Esophagus squamous epithelium (tissue), 5 donors: ENCODE results near the gene SYDE2. TPM values are rescaled to one million over a fixed set of nuclear protein-coding genes. Genes with fewer than 3 reads are reported as not detected.

Experiments
- DNase-seq: peaks from one replicate; lab custom pipeline; 2025; lab: John Stamatoyannopoulos, UW
- H3K27ac ChIP-seq, 4 donors: fragments of 200-600 bp; sonication (generic); one replicate each; pipeline ENCODE4 v1.5.1; 2016 to 2019; ENCODE audit warnings: mild to moderate bottlenecking in 1 of 4
- H3K27me3 ChIP-seq, 4 donors: fragments of 200-600 bp; sonication (generic); 1 replicate in 3 of 4; 2 replicates in 1 of 4; pipeline versions ENCODE4 v1.5.1 to v1.6.0; 2017 to 2021; ENCODE audit warnings: antibody characterized with exemption in 1 of 4
- H3K36me3 ChIP-seq, 3 donors: fragments of 200-600 bp; sonication (generic); one replicate each; pipeline ENCODE4 v1.5.1; 2016 to 2019
- H3K4me1 ChIP-seq, 3 donors: fragments of 200-600 bp; sonication (generic); one replicate each; pipeline ENCODE4 v1.5.1; 2017 to 2019
- H3K4me3 ChIP-seq, 4 donors: fragments of 200-600 bp; sonication (generic); 1 replicate in 3 of 4; 2 replicates in 1 of 4; pipeline ENCODE4 v1.5.1; 2016 to 2019; ENCODE audit warnings: mild to moderate bottlenecking in 2 of 4, moderate library complexity in 1 of 4
- H3K9me3 ChIP-seq, 3 donors: fragments of 200-600 bp; sonication (generic); one replicate each; pipeline ENCODE4 v1.5.1; 2016 to 2019
- POLR2A ChIP-seq, 4 donors: fragments of 450-650 bp; IDR thresholded peaks; one replicate each; pipeline ENCODE4 v1.6.1; 2017; ENCODE audit warnings: antibody characterized with exemption in 4 of 4, mild to moderate bottlenecking in 4 of 4, moderate library complexity in 3 of 4
- WGBS, 2 donors: methylation state at CpG; one replicate each; pipeline ENCODE4 v1.1.5; 2018; 5-methylcytosine and 5-hydroxymethylcytosine counted together
- intact Hi-C: fragments of 100-400 bp; cut with DNase I; formaldehyde crosslinking; loops from one replicate; pipeline ENCODE4 v1.15.0; 2022
- total RNA-seq, 4 donors: library from RNA; depleted of rRNA; stranded (reverse); fragments of >200 nt; gene quantifications; one replicate each; pipeline ENCODE4 v1.1.0, GENCODE V29; 2016
- TF ChIP-seq, protein P1 (sequence below), 6 experiments: fragments of 450-650 bp in 4 of 6; fragments of 200-600 bp in 2 of 6; sonication (generic) in 2 of 6; IDR thresholded peaks; one replicate each; pipeline ENCODE4 v1.5.1; 2016 to 2019; ENCODE audit warnings: antibody characterized with exemption in 6 of 6, mild to moderate bottlenecking in 4 of 6, moderate library complexity in 4 of 6
- donor health status: DM: yes; HTN: yes; CAD: no.

SYDE2 gene
- total RNA-seq, 4 donors from 2014 or later: 2.8 to 10.9 (median 4.4) TPM

DNA sequence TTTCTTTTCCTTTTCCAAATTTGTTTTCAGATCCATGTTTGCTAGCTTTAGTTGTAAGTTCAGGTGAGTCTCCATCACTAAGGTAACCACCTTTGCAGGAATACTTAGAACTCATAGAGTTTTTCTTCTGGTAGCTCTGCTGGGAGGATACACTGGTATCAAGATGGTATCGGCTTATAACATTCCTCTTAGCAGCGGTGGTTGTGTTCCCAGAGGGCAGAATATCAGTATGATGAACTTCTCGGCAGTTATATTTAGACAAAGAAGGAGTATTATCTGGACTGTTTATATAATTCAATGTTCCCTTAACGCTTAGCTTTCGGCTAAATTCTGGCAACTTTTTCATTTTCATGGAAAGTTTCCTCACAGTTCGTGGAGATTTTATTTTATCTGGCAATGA is 18.1 kb downstream of the SYDE2 start:
- H3K4me1 ChIP-seq: no peaks in the 10 kb centered on the region
- TF ChIP-seq POLR2A (IDR thresholded peaks at IDR 0.05): no peak
- peaks cover 0 to 18% (median 0%) of the 10 kb centered on the region in 3 donors for H3K36me3 ChIP-seq
- H3K27me3 ChIP-seq: no peaks in the 10 kb centered on the region
- H3K9me3 ChIP-seq: no peaks in the 10 kb centered on the region
- intact Hi-C loops: no loop called here
- WGBS, 2 donors: 53 to 78% methylated on average over 6 of the region's 6 CpGs
- DNase-seq: no peak
- peak overlapping the region in 1 of 4 donors; percentile 13 for H3K27ac ChIP-seq
- no peak overlapping the region for H3K4me3 ChIP-seq

DNA sequence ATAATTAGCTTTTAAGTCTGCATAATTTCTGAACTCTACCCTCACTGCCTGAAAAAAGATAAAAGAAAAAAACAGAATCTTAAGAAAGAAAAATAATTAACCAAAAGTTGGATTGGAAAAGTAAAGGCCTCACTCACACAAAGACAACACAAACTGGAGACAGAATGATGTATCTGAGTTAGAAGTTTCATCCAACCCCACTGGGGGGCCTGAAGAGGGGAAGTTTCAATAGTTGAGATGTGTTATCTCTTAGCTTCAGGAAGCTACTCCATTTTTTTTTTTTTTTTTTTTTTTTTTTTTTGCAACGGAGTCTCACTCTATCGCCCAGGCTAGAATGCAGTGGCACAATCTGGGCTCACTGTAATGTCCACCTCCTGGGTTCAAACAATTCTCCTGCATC is 19.9 kb downstream of the SYDE2 start:
- no peaks in the 10 kb centered on the region for H3K27me3 ChIP-seq
- no peak overlapping the region for H3K27ac ChIP-seq
- intact Hi-C loops: no loop called here
- peaks cover 0 to 23% (median 0%) of the 10 kb centered on the region in 3 donors for H3K36me3 ChIP-seq
- 74 to 88% methylated on average over 2 of the region's 2 CpGs for WGBS, 2 donors
- no peak overlapping the region for H3K4me3 ChIP-seq
- no peak for DNase-seq
- TF ChIP-seq, protein P1, sequence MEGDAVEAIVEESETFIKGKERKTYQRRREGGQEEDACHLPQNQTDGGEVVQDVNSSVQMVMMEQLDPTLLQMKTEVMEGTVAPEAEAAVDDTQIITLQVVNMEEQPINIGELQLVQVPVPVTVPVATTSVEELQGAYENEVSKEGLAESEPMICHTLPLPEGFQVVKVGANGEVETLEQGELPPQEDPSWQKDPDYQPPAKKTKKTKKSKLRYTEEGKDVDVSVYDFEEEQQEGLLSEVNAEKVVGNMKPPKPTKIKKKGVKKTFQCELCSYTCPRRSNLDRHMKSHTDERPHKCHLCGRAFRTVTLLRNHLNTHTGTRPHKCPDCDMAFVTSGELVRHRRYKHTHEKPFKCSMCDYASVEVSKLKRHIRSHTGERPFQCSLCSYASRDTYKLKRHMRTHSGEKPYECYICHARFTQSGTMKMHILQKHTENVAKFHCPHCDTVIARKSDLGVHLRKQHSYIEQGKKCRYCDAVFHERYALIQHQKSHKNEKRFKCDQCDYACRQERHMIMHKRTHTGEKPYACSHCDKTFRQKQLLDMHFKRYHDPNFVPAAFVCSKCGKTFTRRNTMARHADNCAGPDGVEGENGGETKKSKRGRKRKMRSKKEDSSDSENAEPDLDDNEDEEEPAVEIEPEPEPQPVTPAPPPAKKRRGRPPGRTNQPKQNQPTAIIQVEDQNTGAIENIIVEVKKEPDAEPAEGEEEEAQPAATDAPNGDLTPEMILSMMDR (IDR thresholded peaks at IDR 0.05): no peak
- TF ChIP-seq POLR2A (IDR thresholded peaks at IDR 0.05): no peak
- H3K4me1 ChIP-seq: no peaks in the 10 kb centered on the region
- H3K9me3 ChIP-seq: no peaks in the 10 kb centered on the region

DNA sequence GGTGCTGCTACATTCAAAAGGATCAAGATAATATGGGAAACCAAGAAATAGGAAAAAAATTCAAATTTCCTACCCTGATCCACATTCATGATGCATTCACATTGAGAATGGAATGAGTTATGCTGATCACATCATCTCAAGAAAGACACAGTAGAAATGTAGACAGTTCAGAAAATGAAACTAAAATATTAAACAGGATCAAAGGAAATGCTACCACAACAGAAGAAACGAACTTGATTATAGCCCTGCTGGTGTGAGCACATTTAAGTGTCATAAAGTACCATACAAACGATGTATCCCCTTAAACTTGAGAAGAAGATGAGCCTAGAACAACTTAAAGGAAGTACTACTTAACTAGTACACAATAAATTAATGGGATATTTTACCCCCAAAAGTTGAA is 21.3 kb downstream of the SYDE2 start:
- intact Hi-C loops: no loop called here
- Histone ChIP-seq H3K4me3 (no peak overlapping the region), H3K27ac (no peak overlapping the region), H3K27me3 (no peaks in the 10 kb centered on the region), H3K4me1 (no peaks in the 10 kb centered on the region), H3K36me3 (peaks cover 0 to 23% (median 0%) of the 10 kb centered on the region in 3 donors), H3K9me3 (no peaks in the 10 kb centered on the region)
- WGBS, 2 donors: 20 to 36% methylated on average over 2 of the region's 2 CpGs
- DNase-seq: no peak
- TF ChIP-seq, protein P1 (IDR thresholded peaks at IDR 0.05): no peak
- no peak for TF ChIP-seq POLR2A (IDR thresholded peaks at IDR 0.05)

DNA sequence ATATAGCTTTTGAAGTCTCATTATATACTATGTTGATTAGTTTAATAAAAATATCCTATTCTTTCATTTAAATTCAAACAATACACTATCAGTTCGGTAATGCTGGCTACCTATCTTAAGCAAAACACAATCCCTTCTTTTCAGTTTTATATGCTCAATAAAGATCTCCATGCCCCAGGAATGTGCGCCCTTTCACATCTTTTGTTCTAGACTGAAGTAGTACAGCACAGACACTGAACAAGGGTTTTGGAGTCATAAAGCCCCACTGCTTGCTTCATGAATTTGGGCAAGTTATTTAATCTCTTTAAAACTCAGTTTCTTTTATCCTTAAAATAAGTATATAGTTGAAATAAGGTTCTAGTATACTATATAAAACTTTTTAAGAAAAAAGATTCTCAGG is 22.4 kb downstream of the SYDE2 start:
- no peak overlapping the region for H3K4me3 ChIP-seq
- intact Hi-C loops: no loop called here
- DNase-seq: no peak
- peaks cover 0 to 23% (median 0%) of the 10 kb centered on the region in 3 donors for H3K36me3 ChIP-seq
- no peaks in the 10 kb centered on the region for H3K9me3 ChIP-seq
- H3K27me3 ChIP-seq: no peaks in the 10 kb centered on the region
- no peak overlapping the region for H3K27ac ChIP-seq
- TF ChIP-seq, protein P1 (IDR thresholded peaks at IDR 0.05): no peak
- TF ChIP-seq POLR2A (IDR thresholded peaks at IDR 0.05): no peak
- 87 to 89% methylated on average over 2 of the region's 2 CpGs for WGBS, 2 donors
- H3K4me1 ChIP-seq: no peaks in the 10 kb centered on the region

DNA sequence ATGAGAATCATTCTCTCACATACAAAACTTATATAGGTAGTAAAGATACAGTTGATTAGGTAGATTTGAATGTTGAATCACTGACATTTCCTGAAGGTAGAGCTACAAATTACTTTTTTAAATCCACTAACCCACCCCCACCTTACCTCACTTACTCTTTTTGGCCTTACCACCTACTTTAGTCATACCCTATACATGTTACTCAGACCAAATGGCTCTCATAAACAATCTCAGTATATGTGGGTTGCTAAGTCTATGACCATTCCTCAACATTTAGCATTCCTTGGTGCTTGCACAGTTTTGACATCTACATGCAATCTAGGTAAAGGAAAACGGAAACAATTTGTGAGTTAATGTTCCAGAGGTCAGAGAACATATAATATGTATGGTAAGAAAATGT is 26.3 kb downstream of the SYDE2 start:
- no peaks in the 10 kb centered on the region for H3K27me3 ChIP-seq
- no peak overlapping the region for H3K27ac ChIP-seq
- H3K9me3 ChIP-seq: no peaks in the 10 kb centered on the region
- peaks cover 0 to 7% (median 0%) of the 10 kb centered on the region in 3 donors for H3K36me3 ChIP-seq
- no peaks in the 10 kb centered on the region for H3K4me1 ChIP-seq
- intact Hi-C loops: no loop called here
- no peak overlapping the region for H3K4me3 ChIP-seq
- WGBS, 2 donors: 95% methylated on average over 1 of the region's 1 CpG
- no peak for DNase-seq
- no peak for TF ChIP-seq POLR2A (IDR thresholded peaks at IDR 0.05)
- TF ChIP-seq, protein P1 (IDR thresholded peaks at IDR 0.05): no peak
